BJ (cell line): Measurements from ENCODE around the gene RMDN3. TPM values are rescaled to one million over a fixed set of nuclear protein-coding genes. Genes with fewer than 3 reads are reported as not detected.

ENCODE experiments used
- CTCF ChIA-PET: fragments of 350-600 bp; formaldehyde crosslinking; extraction: SDS; loops from one replicate; lab custom pipeline; 2021; ENCODE audit warnings: antibody characterized with exemption, inconsistent platforms; lab: Yijun Ruan, JAX
- POLR2A ChIA-PET: fragments of 300-600 bp; sonication (Branson Sonifier 250); formaldehyde crosslinking; extraction: SDS; loops from one replicate; lab custom pipeline; 2021; ENCODE audit warnings: antibody characterized with exemption; lab: Charles Lee
- DNase-seq: peaks from one replicate; pipeline ENCODE4 v3.0.0-alpha.2; 2011; ENCODE audit warnings: low read depth
- H3K27me3 ChIP-seq: 2 replicates; pipeline ENCODE4 v1.6.0; 2011; ENCODE audit warnings: low read length; ENCODE audit not compliant: control insufficient read depth, insufficient read depth
- H3K36me3 ChIP-seq: 2 replicates; pipeline ENCODE4 v1.5.1; 2011; ENCODE audit warnings: low read length; ENCODE audit not compliant: control insufficient read depth, insufficient read depth
- H3K4me3 ChIP-seq: 2 replicates; pipeline ENCODE4 v1.5.1; 2011; ENCODE audit warnings: low read depth, mild to moderate bottlenecking, control low read depth, low read length
- CTCF ChIP-seq: IDR thresholded peaks from 2 replicates; pipeline ENCODE4 v1.5.1; 2011; ENCODE audit warnings: low read depth, mild to moderate bottlenecking, control low read depth, inconsistent platforms, low read length, moderate library complexity; ENCODE audit not compliant: insufficient read depth
- polyA plus RNA-seq: library from polyadenylated mRNA; depleted of rRNA; stranded (reverse); fragments of >200 nt; gene quantifications from 2 replicates; pipeline ENCODE4 v1.2.3, GENCODE V29; 2011

RMDN3 gene
- polyA plus RNA-seq, 1 experiment, result 28.3 TPM

GRCh38 chr15:40736575-40736974 lies 18.5 kb downstream of the RMDN3 start:
- no peak for TF ChIP-seq CTCF
- CTCF ChIA-PET, result interaction anchor here (1.0 to 1.6 kb wide), 3 partner anchors 11 to 15 kb away, joined by 3 to 5 read pairs (median 3); no protein-coding TSS in a partner anchor
- no peak overlapping the region for H3K4me3 ChIP-seq
- H3K27me3 ChIP-seq, result no peaks in the 10 kb centered on the region
- no peak for DNase-seq
- POLR2A ChIA-PET, result no interaction called here
- H3K36me3 ChIP-seq, result peaks cover 17% of the 10 kb centered on the region

- TF ChIP-seq CTCF, result no peak
- ChIA-PET CTCF (interaction anchor here (1.0 to 2.1 kb wide), 2 partner anchors 16 to 163 kb away, joined by 4 to 6 read pairs; partner anchors contain the start of gene VPS18), POLR2A (no interaction called here)
- Histone ChIP-seq H3K4me3 (no peak overlapping the region), H3K36me3 (no peaks in the 10 kb centered on the region; the same call in none of the 2 replicates), H3K27me3 (no peaks in the 10 kb centered on the region)
- no peak for DNase-seq
Observed at GRCh38 chr15:40731034-40731433, 24.0 kb downstream of the RMDN3 start.

- ChIA-PET CTCF (interaction anchor here (0.7 to 1.2 kb wide), 4 partner anchors 12 to 204 kb away, joined by 3 to 5 read pairs (median 4); no protein-coding TSS in a partner anchor), POLR2A (no interaction called here)
- H3K36me3 ChIP-seq, result no peaks in the 10 kb centered on the region
- TF ChIP-seq CTCF, result no peak
- no peak overlapping the region for H3K4me3 ChIP-seq
- DNase-seq, result no peak
- H3K27me3 ChIP-seq, result no peaks in the 10 kb centered on the region
Observed at GRCh38 chr15:40723919-40724318, 31.1 kb downstream of the RMDN3 start.

- Histone ChIP-seq H3K4me3 (no peak overlapping the region), H3K36me3 (no peaks in the 10 kb centered on the region), H3K27me3 (no peaks in the 10 kb centered on the region)
- CTCF ChIA-PET, result no interaction called here
- POLR2A ChIA-PET, result no interaction called here
- TF ChIP-seq CTCF, result no peak
- no peak for DNase-seq
Observed at GRCh38 chr15:40722934-40723333, 32.1 kb downstream of the RMDN3 start.

- POLR2A ChIA-PET, result no interaction called here
- H3K36me3 ChIP-seq, result no peaks in the 10 kb centered on the region
- CTCF ChIA-PET, result no interaction called here
- no peak overlapping the region for H3K4me3 ChIP-seq
- TF ChIP-seq CTCF, result no peak
- DNase-seq, result no peak
- no peaks in the 10 kb centered on the region for H3K27me3 ChIP-seq
Observed at GRCh38 chr15:40722354-40722753, 32.7 kb downstream of the RMDN3 start.
